Sigmoid colon (tissue), 7 donors: Measurements from ENCODE around the gene DBNDD1. TPM values are rescaled to one million over a fixed set of nuclear protein-coding genes. Genes with fewer than 3 reads are reported as not detected.

Experiments
- DNase-seq: peaks from one replicate; pipeline ENCODE4 v3.0.0-alpha.2; 2019
- H3K27ac ChIP-seq, 4 donors: fragments of 200-600 bp; sonication (generic); one replicate each; pipeline ENCODE4 v1.5.1; 2016 to 2019; ENCODE audit warnings: mild to moderate bottlenecking in 1 of 4
- H3K27me3 ChIP-seq, 3 donors: fragments of 200-600 bp; sonication (generic); one replicate each; pipeline ENCODE4 v1.5.1; 2019; ENCODE audit warnings: mild to moderate bottlenecking in 1 of 3
- H3K36me3 ChIP-seq, 4 donors: fragments of 200-600 bp; sonication (generic); one replicate each; pipeline ENCODE4 v1.5.1; 2016 to 2019
- H3K4me1 ChIP-seq, 4 donors: fragments of 200-600 bp; sonication (generic); one replicate each; pipeline ENCODE4 v1.5.1; 2017 to 2019
- H3K4me3 ChIP-seq, 4 donors: fragments of 200-600 bp; sonication (generic); one replicate each; pipeline ENCODE4 v1.5.1; 2017 to 2019; ENCODE audit warnings: mild to moderate bottlenecking in 2 of 4, moderate library complexity in 1 of 4
- H3K9me3 ChIP-seq, 4 donors: fragments of 200-600 bp in 3 of 4; sonication (generic) in 3 of 4; one replicate each; pipeline versions ENCODE4 v1.5.1 to v1.6.1; 2013 to 2019
- EP300 ChIP-seq, 4 donors: sonication (generic); formaldehyde crosslinking; IDR thresholded peaks; one replicate each; pipeline ENCODE4 v1.6.1; 2017; ENCODE audit warnings: antibody characterized with exemption in 4 of 4
- POLR2A ChIP-seq, 2 donors: fragments of 450-650 bp; IDR thresholded peaks; one replicate each; pipeline ENCODE4 v1.6.1; 2016; ENCODE audit warnings: antibody characterized with exemption in 2 of 2, mild to moderate bottlenecking in 2 of 2, moderate library complexity in 2 of 2
- POLR2AphosphoS5 ChIP-seq, 4 donors: sonication (generic); formaldehyde crosslinking; IDR thresholded peaks; one replicate each; pipeline ENCODE4 v1.6.1; 2017; ENCODE audit warnings: antibody characterized with exemption in 4 of 4
- WGBS, 2 donors: extraction: QIAGEN DNeasy Blood & Tissue Kit; methylation state at CpG; one replicate each; pipeline ENCODE4 v1.1.7; 2013; 5-methylcytosine and 5-hydroxymethylcytosine counted together
- intact Hi-C: fragments of 100-400 bp; cut with DNase I; formaldehyde crosslinking; loops from one replicate; pipeline ENCODE4 v1.15.1; 2023
- polyA plus RNA-seq, 3 donors: library from polyadenylated mRNA; stranded (reverse); fragments of 200-250 nt; gene quantifications; one replicate each; pipeline ENCODE4 v1.2.3, GENCODE V29; 2013
- total RNA-seq, 4 donors: library from RNA; depleted of rRNA; stranded (reverse); fragments of >200 nt; gene quantifications; one replicate each; pipeline ENCODE4 v1.1.0, GENCODE V29; 2016
- TF ChIP-seq, protein P1 (sequence below), 4 experiments: fragments of 450-650 bp in 3 of 4; fragments of 200-600 bp in 1 of 4; IDR thresholded peaks; one replicate each; pipeline ENCODE4 v1.5.1; 2016 to 2019; ENCODE audit warnings: antibody characterized with exemption in 4 of 4, mild to moderate bottlenecking in 3 of 4, moderate library complexity in 2 of 4
- donor health status: healthy with polysubstance abuse.
- donor health status: Bipolar disorder and iron deficiency.
- donor health status: healthy.

DBNDD1 gene
- total and polyA plus RNA-seq, 7 donors = 1.4 to 5.0 (median 3.3) TPM; not detected in 1

DNA sequence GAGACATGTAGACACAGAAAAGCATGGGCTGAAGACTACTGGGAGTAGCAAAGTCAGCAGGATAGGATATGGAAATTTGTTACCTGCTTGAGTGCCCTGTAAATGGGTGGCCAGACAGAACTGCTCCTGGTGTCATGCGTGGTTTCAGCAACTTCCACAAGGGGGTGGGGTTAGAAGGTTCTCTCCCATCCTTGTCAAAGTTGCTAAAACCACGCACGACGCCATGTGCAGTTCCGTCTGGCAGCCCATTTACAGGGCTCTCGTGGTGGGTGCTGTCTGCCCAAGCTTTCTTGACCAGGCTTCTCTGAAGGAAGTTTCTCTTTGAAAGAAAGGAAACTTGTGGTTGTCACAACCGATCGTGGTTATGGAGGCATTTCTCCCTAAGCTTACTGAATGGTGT lies 6.9 kb upstream of the DBNDD1 start:
- no peaks in the 10 kb centered on the region for H3K9me3 ChIP-seq
- no peak for DNase-seq
- WGBS, 2 donors = 46 to 81% methylated on average over 8 of the region's 8 CpGs
- no peak for TF ChIP-seq POLR2A (IDR thresholded peaks at IDR 0.05)
- H3K4me3 ChIP-seq = no peak overlapping the region
- H3K36me3 ChIP-seq = peaks cover 0 to 4% (median 0%) of the 10 kb centered on the region in 4 donors
- intact Hi-C loops = no loop called here
- H3K27ac ChIP-seq = no peak overlapping the region
- H3K27me3 ChIP-seq = no peaks in the 10 kb centered on the region
- peaks cover 0 to 14% (median 10%) of the 10 kb centered on the region in 4 donors for H3K4me1 ChIP-seq

DNA sequence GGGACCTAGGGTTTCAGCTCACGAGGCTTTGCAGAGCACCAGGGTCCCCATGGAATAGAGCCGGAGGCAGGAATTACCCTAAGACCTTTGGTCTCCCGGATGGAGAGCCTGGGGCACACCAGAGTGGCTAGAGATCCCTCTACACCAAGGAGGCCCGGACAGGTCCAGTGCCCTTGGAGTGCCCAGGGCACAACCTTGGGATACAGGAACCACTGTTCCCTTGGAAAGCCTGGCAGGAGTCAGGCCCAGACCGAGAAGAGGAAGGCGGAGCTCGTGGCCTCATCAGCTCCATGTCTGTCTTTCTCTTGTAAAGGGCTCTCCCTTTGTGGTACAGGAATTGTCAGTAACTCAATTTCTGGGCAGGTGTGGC lies 3.8 kb upstream of the DBNDD1 start:
- TF ChIP-seq, protein P1, sequence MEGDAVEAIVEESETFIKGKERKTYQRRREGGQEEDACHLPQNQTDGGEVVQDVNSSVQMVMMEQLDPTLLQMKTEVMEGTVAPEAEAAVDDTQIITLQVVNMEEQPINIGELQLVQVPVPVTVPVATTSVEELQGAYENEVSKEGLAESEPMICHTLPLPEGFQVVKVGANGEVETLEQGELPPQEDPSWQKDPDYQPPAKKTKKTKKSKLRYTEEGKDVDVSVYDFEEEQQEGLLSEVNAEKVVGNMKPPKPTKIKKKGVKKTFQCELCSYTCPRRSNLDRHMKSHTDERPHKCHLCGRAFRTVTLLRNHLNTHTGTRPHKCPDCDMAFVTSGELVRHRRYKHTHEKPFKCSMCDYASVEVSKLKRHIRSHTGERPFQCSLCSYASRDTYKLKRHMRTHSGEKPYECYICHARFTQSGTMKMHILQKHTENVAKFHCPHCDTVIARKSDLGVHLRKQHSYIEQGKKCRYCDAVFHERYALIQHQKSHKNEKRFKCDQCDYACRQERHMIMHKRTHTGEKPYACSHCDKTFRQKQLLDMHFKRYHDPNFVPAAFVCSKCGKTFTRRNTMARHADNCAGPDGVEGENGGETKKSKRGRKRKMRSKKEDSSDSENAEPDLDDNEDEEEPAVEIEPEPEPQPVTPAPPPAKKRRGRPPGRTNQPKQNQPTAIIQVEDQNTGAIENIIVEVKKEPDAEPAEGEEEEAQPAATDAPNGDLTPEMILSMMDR (IDR thresholded peaks at IDR 0.05) = no peak
- TF ChIP-seq EP300 (IDR thresholded peaks at IDR 0.05) (no peak), POLR2AphosphoS5 (IDR thresholded peaks at IDR 0.05) (no peak), POLR2A (IDR thresholded peaks at IDR 0.05) (no peak)

DNA sequence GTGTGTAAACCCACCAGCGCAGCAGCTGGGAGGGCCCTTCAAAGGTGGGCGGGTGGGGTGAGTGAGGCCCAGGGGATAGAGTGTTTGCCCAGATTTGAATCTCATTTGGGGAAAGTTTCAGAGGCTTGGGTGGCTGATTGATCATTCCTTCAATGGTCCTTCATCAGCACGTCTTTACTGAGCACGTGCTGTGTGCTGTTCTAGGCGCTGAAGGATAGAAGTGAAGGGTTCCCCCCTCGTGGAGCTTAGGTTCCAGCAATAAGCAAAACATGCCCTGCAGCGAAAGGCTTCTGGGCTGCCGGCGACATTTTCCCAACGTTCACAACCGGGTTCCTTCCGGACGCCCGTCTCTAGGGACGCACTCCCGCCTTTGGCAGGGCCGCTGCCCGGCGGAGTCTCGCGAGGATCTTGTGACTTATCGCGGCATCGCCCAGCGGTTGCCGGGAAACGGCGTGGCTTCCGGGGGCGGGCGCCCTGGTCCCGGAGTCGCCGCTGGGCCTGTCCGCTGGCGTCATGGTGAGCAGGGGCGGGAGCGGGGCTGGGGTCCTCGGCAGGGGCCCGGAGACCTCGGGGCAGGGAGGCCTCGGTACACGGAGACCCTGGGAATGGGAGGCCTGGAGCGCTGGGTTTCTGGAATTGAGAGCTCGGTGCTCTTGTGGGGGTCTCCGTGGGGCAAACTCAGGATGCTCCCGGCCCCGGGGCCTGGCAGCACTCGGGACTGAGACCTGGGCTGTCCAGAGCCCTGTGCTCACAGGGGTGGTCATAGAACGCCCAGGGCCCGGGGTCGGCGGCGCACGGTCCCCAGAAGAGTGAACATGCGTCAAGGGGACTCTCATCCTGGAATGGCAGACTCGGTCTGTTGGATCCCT lies 3.2 kb upstream of the DBNDD1 start:
- intact Hi-C loops = no loop called here
- H3K9me3 ChIP-seq = no peaks in the 10 kb centered on the region
- H3K27me3 ChIP-seq = peaks cover 0 to 6% (median 4%) of the 10 kb centered on the region in 3 donors
- WGBS, 2 donors = 5 to 6% methylated on average over 57 of the region's 57 CpGs
- peak overlapping the region; percentile 69 to 87 (median 76) for H3K4me3 ChIP-seq
- DNase-seq = peak; percentile 94
- H3K4me1 ChIP-seq = peaks cover 0 to 32% (median 28%) of the 10 kb centered on the region in 4 donors
- H3K36me3 ChIP-seq = no peaks in the 10 kb centered on the region
- peak overlapping the region; percentile 69 to 81 (median 74) for H3K27ac ChIP-seq
- TF ChIP-seq EP300 (IDR thresholded peaks at IDR 0.05) = no peak
- TF ChIP-seq POLR2AphosphoS5 (IDR thresholded peaks at IDR 0.05) = peak in 3 of 4 donors; percentile 48 to 69 (median 65)
- TF ChIP-seq, protein P1 (IDR thresholded peaks at IDR 0.05) = no peak
- no peak for TF ChIP-seq POLR2A (IDR thresholded peaks at IDR 0.05)

More for the DNA sequence above, 3.8 kb upstream of the DBNDD1 start:
- peak overlapping the region; percentile 69 to 81 (median 74) for H3K27ac ChIP-seq
- H3K27me3 ChIP-seq = peaks cover 0 to 6% (median 4%) of the 10 kb centered on the region in 3 donors
- WGBS, 2 donors = 23 to 48% methylated on average over 7 of the region's 7 CpGs
- H3K36me3 ChIP-seq = peaks cover 0 to 4% (median 0%) of the 10 kb centered on the region in 4 donors
- intact Hi-C loops = no loop called here
- no peak for DNase-seq
- peak overlapping the region; percentile 69 to 87 (median 76) for H3K4me3 ChIP-seq
- no peaks in the 10 kb centered on the region for H3K9me3 ChIP-seq
- peaks cover 0 to 32% (median 28%) of the 10 kb centered on the region in 4 donors for H3K4me1 ChIP-seq

DNA sequence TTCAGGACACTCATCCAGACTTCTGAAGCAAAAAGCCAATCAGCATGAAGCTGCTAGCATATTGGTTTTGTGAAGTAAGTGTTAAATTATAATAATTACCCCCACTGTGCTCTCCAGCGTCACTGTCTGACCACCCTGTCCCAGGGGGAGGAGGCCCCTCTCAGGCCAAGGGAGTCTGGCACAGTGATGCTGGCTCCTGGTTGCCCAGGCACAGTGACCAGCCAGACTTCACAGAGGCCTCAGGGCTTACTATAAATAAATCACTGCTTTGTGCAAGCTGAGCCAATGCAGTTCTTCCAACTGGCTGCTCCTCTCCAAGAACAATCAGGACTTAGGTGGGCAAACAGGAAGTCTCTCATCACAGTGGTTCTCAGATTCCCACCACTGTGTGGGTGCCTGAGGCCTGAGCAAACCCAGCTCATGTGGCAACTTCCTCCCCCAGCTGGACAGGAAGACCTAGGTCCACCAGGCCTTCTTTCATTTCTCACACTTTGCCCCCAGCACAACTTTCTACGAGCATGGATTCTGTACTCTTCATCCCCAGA lies 1.7 kb upstream of the DBNDD1 start:
- TF ChIP-seq EP300 (IDR thresholded peaks at IDR 0.05) = no peak
- TF ChIP-seq POLR2AphosphoS5 (IDR thresholded peaks at IDR 0.05) = no peak
- TF ChIP-seq, protein P1 (IDR thresholded peaks at IDR 0.05) = no peak
- no peak for TF ChIP-seq POLR2A (IDR thresholded peaks at IDR 0.05)
- Histone ChIP-seq H3K27ac (no peak overlapping the region), H3K4me1 (peaks cover 0 to 32% (median 28%) of the 10 kb centered on the region in 4 donors), H3K9me3 (no peaks in the 10 kb centered on the region), H3K36me3 (no peaks in the 10 kb centered on the region), H3K27me3 (peaks cover 0 to 6% (median 4%) of the 10 kb centered on the region in 3 donors), H3K4me3 (no peak overlapping the region)
- WGBS, 2 donors = 90 to 91% methylated on average over 2 of the region's 2 CpGs
- DNase-seq = no peak
- intact Hi-C loops = no loop called here

DNA sequence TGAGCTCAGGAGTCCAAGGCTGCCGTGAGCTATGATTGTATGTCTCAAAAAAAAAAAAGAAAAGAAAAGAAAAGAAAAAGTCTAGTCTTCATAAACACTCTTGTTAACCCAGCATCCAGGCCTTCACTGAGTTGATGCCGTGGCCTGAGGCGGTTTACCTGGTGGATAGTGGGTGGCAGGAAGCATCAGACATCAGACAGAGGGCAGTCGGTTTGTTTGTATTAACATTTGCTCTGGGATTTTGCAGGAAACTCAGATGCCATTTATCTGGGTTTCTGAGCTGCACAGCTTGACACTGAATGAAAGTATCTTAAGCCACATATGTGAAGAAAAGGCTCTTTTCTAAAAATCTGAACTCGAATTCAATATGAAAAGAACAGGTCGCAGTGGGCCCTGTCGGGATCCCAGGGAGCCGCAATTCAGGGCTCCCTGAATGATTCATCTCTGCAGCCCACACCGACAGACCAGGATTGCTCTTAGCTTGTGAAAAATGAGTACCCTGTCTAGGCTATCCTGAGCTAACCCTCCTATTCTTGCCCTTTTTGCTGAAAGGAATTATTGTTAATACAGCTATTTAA lies 1.1 kb upstream of the DBNDD1 start:
- H3K36me3 ChIP-seq = no peaks in the 10 kb centered on the region
- peaks cover 0 to 6% (median 4%) of the 10 kb centered on the region in 3 donors for H3K27me3 ChIP-seq
- peaks cover 0 to 32% (median 28%) of the 10 kb centered on the region in 4 donors for H3K4me1 ChIP-seq
- H3K9me3 ChIP-seq = no peaks in the 10 kb centered on the region
- peak overlapping the region in 1 of 4 donors; percentile 15 for H3K27ac ChIP-seq
- DNase-seq = no peak
- TF ChIP-seq POLR2A (IDR thresholded peaks at IDR 0.05) = no peak
- TF ChIP-seq POLR2AphosphoS5 (IDR thresholded peaks at IDR 0.05) = no peak
- no peak for TF ChIP-seq EP300 (IDR thresholded peaks at IDR 0.05)
- TF ChIP-seq, protein P1 (IDR thresholded peaks at IDR 0.05) = no peak
- intact Hi-C loops = no loop called here
- H3K4me3 ChIP-seq = peak overlapping the region in 1 of 4 donors; percentile 79
- 77 to 87% methylated on average over 9 of the region's 9 CpGs for WGBS, 2 donors
